COR-L47 (cell line): Measurements from ENCODE around the gene EFNB3.

Experiments used
- DNase-seq: peaks from one replicate; lab custom pipeline; 2025; lab: John Stamatoyannopoulos, UW

The EFNB3 gene

GRCh38 chr17:7717756-7718350 lies 12.9 kb downstream of the EFNB3 start:
- no peak for DNase-seq

GRCh38 chr17:7719661-7720060 lies 14.7 kb downstream of the EFNB3 start:
- DNase-seq, result no peak

- no peak for DNase-seq
Observed at GRCh38 chr17:7720125-7720524, 15.1 kb downstream of the EFNB3 start.

DNA sequence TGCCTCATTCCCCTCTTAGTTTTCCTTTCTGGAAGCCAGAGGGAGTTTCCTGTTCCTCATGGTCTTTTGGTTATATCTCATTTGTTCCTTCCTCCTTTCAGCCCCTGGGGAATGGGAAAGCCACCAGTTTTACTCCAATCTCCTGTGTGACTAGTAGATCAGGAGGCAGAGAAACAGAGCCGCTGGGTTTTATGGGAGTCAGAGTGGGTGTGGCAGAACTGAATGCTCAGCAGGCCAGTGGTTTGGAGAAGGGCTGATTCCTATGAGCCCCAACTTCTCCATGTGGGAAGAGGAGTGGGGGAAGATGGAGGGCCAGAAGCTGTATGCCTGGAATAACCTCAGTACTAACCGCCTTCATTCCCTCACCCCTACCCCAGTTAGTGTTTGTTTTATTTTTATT lies 16.6 kb downstream of the EFNB3 start:
- no peak for DNase-seq

DNA sequence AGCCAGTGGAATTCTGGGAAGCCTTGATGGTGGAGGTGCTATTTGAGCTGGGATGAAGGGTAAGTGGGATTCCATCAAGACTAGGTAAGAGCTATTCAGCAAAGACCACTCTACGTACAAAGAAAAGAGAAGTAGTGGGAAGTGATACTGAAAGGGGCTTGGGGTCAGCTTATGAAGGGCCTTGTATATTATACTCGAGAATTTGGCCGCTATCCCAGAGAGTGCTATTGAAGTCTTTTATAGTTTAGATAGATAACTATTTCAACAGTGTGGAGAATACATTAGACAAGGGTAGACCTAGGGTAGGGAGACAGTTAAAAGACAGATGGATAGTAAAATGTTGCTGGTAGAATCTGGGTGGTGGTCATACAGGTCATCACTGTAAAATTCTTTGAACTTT lies 22.9 kb downstream of the EFNB3 start:
- no peak for DNase-seq

DNA sequence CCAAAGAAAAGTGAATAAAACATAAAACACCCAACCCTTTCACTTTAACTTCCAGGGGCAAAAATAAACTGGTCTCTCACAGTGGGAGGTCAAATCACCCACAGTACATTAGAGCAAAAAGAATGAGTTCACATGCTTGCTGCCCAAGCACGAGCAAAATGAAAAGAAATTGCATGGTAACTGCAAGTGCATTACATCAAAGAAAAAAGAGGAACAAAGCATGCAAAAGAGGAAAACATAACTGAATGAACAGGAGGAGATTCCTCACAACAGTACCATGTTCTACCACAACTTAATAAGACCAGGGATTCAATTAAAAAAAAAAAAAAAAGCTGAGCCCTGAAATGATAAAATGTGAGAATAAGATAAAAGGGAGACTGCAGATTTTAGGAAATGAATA lies 24.8 kb downstream of the EFNB3 start:
- DNase-seq, result no peak

DNA sequence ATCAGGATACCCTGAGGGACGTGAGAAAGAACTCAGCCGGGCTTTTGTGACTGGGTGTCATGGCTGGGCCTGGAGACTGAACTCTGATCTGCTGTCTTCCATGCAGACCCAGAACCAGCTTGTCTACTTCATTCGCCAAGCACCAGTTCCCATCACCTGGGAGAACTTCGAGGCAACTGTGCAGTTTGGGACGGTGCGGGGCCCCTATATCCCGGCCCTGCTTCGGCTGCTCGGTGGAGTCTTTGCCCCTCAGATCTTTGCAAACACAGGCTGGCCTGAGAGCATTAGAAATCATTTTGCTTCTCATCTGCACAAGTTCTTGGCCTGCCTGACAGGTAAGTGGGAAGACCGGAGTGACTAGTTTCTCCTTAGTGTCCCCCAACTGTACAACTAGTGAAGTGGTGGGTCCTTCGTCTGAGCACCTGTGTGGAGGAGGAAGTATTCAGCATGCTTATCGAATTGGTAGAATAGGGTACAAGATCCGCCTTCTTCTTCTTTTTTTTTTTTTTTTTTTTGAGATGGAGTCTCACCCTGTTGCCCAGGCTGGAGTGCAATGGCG lies 28.1 kb downstream of the EFNB3 start:
- no peak for DNase-seq

DNA sequence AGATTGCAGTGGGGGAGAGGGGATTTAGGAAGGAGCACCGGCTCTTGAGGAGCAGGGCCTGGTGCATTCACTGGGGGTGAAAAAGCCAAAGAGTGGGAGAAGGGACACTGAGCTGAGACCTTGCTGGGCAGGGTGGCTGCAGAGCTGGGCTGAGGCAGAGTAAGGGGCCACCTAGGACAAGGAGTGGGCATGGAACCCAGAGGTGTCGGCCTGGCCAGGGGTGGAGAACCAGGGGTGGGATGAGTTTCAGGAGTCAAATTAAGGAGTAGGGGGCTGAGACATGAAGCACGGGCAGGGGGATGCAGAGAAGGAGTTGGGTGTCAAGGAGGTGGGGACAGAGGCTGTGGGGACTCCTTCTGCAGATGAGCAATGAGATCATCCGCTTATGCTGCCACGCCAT lies 32.6 kb downstream of the EFNB3 start:
- DNase-seq, result no peak

DNA sequence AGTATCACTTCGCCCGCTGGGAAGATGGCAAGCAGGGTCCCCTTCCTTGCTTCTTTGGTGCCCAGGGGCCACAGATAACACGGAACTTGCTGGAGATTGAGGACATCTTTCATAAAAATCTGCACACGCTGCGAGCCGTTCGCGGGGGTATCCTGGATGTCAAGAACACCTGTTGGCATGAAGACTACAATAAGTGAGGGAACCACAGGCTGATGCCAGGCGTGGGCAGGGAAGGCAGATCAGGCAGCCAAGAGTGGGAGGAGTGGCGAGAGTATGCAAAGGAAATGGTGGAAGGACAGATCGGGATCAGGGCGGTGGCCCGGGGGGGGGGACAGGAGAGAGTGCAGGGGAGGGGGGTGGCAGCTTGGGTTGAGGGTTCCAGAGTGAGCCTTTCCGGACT lies 34.7 kb downstream of the EFNB3 start:
- DNase-seq, result no peak

GRCh38 chr17:7740481-7741001 lies 35.5 kb downstream of the EFNB3 start:
- peak; percentile 35 for DNase-seq

DNA sequence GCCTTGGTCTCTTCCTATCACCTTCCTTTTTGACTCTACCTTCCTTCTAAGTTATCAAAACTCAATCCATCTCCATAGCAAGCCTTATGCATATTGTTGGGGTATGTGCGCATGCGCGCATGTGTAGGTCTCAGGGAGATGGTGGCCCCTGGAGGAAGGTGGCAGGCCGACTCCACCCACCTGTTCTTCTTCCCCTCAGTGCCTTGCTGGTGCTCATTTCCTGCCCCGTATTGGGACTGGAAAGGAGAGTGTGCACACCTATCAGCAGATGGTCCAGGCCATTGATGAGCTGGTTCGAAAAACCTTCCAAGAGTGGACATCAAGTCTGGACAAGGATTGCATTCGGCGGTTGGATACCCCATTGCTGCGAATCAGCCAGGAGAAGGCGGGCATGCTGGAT lies 37.7 kb downstream of the EFNB3 start:
- no peak for DNase-seq

DNA sequence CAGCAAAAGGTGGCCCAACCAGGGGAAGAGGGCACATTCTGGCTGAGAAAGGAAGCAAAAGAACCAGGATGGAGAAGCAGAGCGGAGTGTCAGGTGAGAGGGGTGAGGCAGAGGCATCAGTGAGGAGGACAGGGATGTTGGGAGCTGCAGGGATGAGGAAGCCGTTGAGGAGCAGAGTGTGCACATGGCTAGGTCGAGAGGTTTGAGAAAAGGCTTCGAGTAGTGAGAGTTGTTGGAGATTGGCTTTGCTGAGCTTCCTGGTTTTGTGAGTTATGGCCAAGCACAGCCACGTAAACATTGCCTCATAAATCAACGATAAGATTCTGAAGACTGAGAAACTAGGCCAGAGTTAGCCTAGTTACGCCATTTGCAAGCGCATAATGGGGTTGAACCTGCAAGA lies 39.4 kb downstream of the EFNB3 start:
- DNase-seq, result no peak

- DNase-seq, result no peak
Observed at GRCh38 chr17:7745748-7746470, 40.9 kb downstream of the EFNB3 start.

DNA sequence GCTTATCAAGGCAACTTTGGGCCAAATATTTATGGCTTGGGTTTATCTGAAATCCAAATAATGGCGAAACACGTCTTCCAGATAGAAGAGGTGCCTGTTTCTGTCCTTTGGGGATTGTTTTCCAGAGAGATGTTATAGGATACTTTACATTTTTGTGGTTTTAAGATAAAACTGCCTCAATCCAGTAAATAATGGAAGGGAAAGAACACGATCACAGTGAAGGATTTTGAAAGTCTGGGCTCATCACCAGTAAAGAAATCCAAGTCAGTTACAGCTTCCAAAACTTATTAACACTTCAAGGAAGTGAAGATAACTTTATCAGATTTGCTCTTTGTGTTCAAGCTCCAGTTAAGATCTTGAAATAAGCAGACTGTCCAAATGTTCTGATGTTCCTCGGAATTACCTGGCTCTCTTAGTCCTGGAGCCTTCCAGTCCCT lies 42.7 kb downstream of the EFNB3 start:
- DNase-seq, result no peak

DNA sequence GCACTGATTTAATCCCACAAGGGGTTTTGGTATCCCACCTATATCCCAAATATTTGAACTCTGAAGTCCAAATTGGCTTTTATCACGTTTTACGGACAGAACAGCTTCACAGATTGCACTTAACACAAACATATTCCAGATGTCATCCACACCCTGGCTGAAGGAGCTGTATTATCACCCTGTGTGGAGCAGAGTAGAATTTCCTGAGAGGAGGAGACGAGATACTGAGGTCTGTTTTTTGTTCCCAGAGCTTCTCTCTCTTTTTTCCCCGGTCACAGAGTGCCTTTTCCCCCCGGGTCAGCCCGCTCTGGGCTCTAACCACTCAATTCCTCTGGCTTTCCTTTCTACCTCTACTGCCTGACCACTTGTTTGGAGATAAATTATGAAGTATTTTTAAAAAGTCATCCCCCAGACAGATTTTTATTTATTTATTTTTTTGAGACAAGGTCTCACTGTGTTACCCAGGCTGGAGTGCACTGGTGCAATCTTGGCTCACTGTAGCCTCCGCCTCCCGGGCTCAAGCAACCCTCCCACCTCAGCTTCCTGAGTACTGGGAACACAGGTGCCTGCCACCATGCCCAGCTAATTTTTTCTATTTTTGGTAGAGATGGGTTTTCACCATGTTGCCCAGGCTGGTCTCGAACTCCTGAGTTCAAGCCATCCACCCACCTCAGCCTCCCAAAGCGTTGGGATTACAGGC lies 43.2 kb downstream of the EFNB3 start:
- no peak for DNase-seq

DNA sequence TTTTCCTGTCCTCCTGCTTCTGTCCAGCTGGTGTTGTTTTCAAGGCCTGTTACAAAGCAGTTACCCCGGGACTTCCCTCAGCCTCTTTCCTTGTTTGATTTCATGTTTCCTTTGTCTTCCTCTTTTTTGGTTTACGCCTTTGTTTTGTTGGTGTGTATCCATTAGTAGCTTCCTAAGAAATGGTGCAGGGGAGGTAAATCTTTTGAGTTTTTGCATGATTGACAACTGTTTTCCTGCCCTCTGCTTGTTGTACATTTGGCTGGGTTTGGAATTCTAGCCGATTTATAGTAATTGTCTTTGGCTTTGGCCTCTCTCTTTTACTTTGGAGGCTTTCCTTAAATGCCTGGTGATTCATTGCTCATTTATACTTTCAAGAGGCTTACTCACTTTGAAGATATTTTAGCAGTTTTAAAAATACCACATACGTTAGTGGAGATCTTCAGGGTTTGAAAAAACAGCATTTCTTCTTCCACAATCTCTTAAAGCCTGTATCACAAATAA lies 45.4 kb downstream of the EFNB3 start:
- DNase-seq, result no peak

- DNase-seq, result no peak
Observed at GRCh38 chr17:7754656-7755055, 49.7 kb downstream of the EFNB3 start.

- no peak for DNase-seq
Observed at GRCh38 chr17:7755095-7755890, 50.3 kb downstream of the EFNB3 start.

DNA sequence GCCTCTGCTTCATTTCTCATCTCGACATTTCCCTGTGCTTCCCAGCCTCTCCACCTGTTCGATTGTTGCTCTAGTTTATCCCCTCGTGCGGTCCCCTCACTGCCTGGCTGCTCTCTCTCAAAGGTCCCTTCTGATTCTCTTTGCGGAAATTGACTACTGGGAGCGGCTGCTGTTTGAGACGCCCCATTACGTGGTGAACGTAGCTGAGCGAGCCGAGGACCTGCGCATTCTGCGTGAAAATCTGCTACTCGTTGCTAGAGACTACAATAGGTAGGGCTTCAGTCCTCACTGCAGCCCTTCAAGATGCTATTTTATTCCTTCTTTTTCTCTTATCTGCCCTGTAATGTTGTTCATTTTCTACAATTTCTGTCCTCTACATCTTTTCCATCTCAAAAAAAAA lies 52.0 kb downstream of the EFNB3 start:
- DNase-seq, result no peak
